Activated CD4-positive, CD25-positive, alpha-beta regulatory T cell (primary cell): ENCODE data around the gene WDR45.
"Not testable (repeated sequence)": the region's sequence is repeated elsewhere in the genome, so short reads cannot be mapped to it uniquely, and the experiment has no call there.

Experiments
- DNase-seq, 4 experiments: peaks; one replicate each; lab custom pipeline; 2025; lab: John Stamatoyannopoulos, UW

The WDR45 gene

GRCh38 chrX:49079489-49080428 lies at the start of gene WDR45:
Gene WDR45, minus strand, starts transcription at chrX:49079887. Its CDS starts 1,792 bp downstream, at chrX:49078095.
- peak; percentile 28 to 54 (median 36) for DNase-seq

GRCh38 chrX:49129427-49129826 lies 49.7 kb upstream of the WDR45 start:
- no peak for DNase-seq

GRCh38 chrX:49127742-49128258 lies 48.1 kb upstream of the WDR45 start:
- DNase-seq, result not testable (repeated sequence)

- no peak for DNase-seq
Measured at GRCh38 chrX:49122499-49122898, 42.8 kb upstream of the WDR45 start.

- no peak for DNase-seq
Measured at GRCh38 chrX:49120091-49120490, 40.4 kb upstream of the WDR45 start.

GRCh38 chrX:49117581-49117980 lies 37.9 kb upstream of the WDR45 start:
- no peak for DNase-seq

GRCh38 chrX:49116716-49117115 lies 37.0 kb upstream of the WDR45 start:
- DNase-seq, result no peak

GRCh38 chrX:49116076-49116475 lies 36.4 kb upstream of the WDR45 start:
- no peak for DNase-seq

GRCh38 chrX:49111791-49112190 lies 32.1 kb upstream of the WDR45 start:
- DNase-seq, result no peak

GRCh38 chrX:49110417-49110816 lies 30.7 kb upstream of the WDR45 start:
- DNase-seq, result no peak

- no peak for DNase-seq
Measured at GRCh38 chrX:49108641-49109040, 29.0 kb upstream of the WDR45 start.

GRCh38 chrX:49106930-49107329 lies 27.2 kb upstream of the WDR45 start:
- DNase-seq, result no peak

- DNase-seq, result no peak
Measured at GRCh38 chrX:49106296-49106695, 26.6 kb upstream of the WDR45 start.

GRCh38 chrX:49103637-49104036 lies 23.9 kb upstream of the WDR45 start:
- no peak for DNase-seq

- DNase-seq, result no peak
Measured at GRCh38 chrX:49102190-49102589, 22.5 kb upstream of the WDR45 start.

GRCh38 chrX:49101629-49101984 lies 21.9 kb upstream of the WDR45 start:
- DNase-seq, result no peak

- peak; percentile 67 to 76 (median 72) for DNase-seq
Measured at GRCh38 chrX:49100704-49101628, 21.3 kb upstream of the WDR45 start.

GRCh38 chrX:49096419-49096818 lies 16.7 kb upstream of the WDR45 start:
- no peak for DNase-seq

- no peak for DNase-seq
Measured at GRCh38 chrX:49089553-49089952, 9.9 kb upstream of the WDR45 start.

GRCh38 chrX:49082271-49082871 lies 2.7 kb upstream of the WDR45 start:
- no peak for DNase-seq

- no peak for DNase-seq
Measured at GRCh38 chrX:49077941-49078340, 1.7 kb downstream of the WDR45 start.

- DNase-seq, result no peak
Measured at GRCh38 chrX:49075347-49075746, 4.3 kb downstream of the WDR45 start.
